Lower lobe of right lung (tissue), 2 donors: Measurements from ENCODE around the gene DENND2D. TPM values are rescaled to one million over a fixed set of nuclear protein-coding genes. Genes with fewer than 3 reads are reported as not detected.
A peak's percentile ranks its signal among the peaks of the same experiment; 100 is the strongest.

Source experiments
- ATAC-seq, 2 donors: fragments of 200-7000 bp; cut with Tn5 transposase; one replicate each; pipeline ENCODE4 v1.9.1; 2020 to 2022; ENCODE audit warnings: mild to moderate bottlenecking in 2 of 2, moderate library complexity in 2 of 2
- DNase-seq: peaks from one replicate; pipeline ENCODE4 v3.0.0-alpha.2; 2020
- H3K27ac ChIP-seq: fragments of 200-600 bp; one replicate; pipeline ENCODE4 v1.8.0; 2022
- H3K27me3 ChIP-seq: fragments of 200-600 bp; one replicate; pipeline ENCODE4 v1.8.0; 2022; ENCODE audit warnings: low read depth
- H3K36me3 ChIP-seq: fragments of 200-600 bp; one replicate; pipeline ENCODE4 v1.8.0; 2022; ENCODE audit warnings: mild to moderate bottlenecking
- H3K4me1 ChIP-seq: fragments of 200-600 bp; one replicate; pipeline ENCODE4 v1.8.0; 2022
- H3K4me3 ChIP-seq: fragments of 200-600 bp; one replicate; pipeline ENCODE4 v1.8.0; 2022; ENCODE audit warnings: mild to moderate bottlenecking
- H3K9me3 ChIP-seq: fragments of 200-600 bp; one replicate; pipeline ENCODE4 v1.8.0; 2022
- CTCF ChIP-seq: fragments of 200-600 bp; IDR thresholded peaks from one replicate; pipeline ENCODE4 v1.8.0; 2022; ENCODE audit warnings: antibody characterized with exemption, mild to moderate bottlenecking
- intact Hi-C: fragments of 100-400 bp; cut with DNase I; formaldehyde crosslinking; loops from one replicate; pipeline ENCODE4 v1.11.0; 2022
- total RNA-seq: library from RNA; stranded (reverse); fragmentation: NEBNext Ultra II Directional; extraction: Animal tissue kit (Norgen Biotek cat#: 25700); gene quantifications from one replicate; pipeline ENCODE4 v1.2.1, GENCODE V29; 2021
- donor health status: DM: no; HTN: yes; CAD: no; lungs with severe emphysema.

DENND2D gene
- total RNA-seq, 1 donor from 2014 or later = 113 TPM

- DNase-seq (peak; percentile 89), ATAC-seq (peak; percentile 92 to 93)
- Histone ChIP-seq H3K4me1 (peaks cover 62% of the 10 kb centered on the region), H3K9me3 (no peaks in the 10 kb centered on the region), H3K27me3 (no peaks in the 10 kb centered on the region), H3K36me3 (no peaks in the 10 kb centered on the region), H3K4me3 (peak overlapping the region; percentile 78), H3K27ac (peak overlapping the region; percentile 94)
- intact Hi-C loops = no loop called here
- TF ChIP-seq CTCF = peak; percentile 8
Observed at GRCh38 chr1:111204201-111204982, 3.9 kb upstream of the DENND2D start.

GRCh38 chr1:111203681-111204200 is 3.3 kb upstream of the DENND2D start:
- intact Hi-C loops = no loop called here
- DNase-seq (peak; percentile 97), ATAC-seq (peak; percentile 86 to 87)
- Histone ChIP-seq H3K27me3 (no peaks in the 10 kb centered on the region), H3K27ac (peak overlapping the region; percentile 94), H3K4me1 (peaks cover 67% of the 10 kb centered on the region), H3K36me3 (peaks cover 5% of the 10 kb centered on the region), H3K4me3 (peak overlapping the region; percentile 78), H3K9me3 (no peaks in the 10 kb centered on the region)
- TF ChIP-seq CTCF = no peak

- H3K4me3 ChIP-seq = peak overlapping the region; percentile 78
- H3K27me3 ChIP-seq = no peaks in the 10 kb centered on the region
- DNase-seq (no peak), ATAC-seq (no peak)
- peak overlapping the region; percentile 94 for H3K27ac ChIP-seq
- no peaks in the 10 kb centered on the region for H3K9me3 ChIP-seq
- peaks cover 67% of the 10 kb centered on the region for H3K4me1 ChIP-seq
- TF ChIP-seq CTCF = no peak
- intact Hi-C loops = no loop called here
- H3K36me3 ChIP-seq = peaks cover 12% of the 10 kb centered on the region
Observed at GRCh38 chr1:111202707-111203623, 2.5 kb upstream of the DENND2D start.

- no peak for TF ChIP-seq CTCF
Observed at GRCh38 chr1:111202366-111202706, 1.9 kb upstream of the DENND2D start.

GRCh38 chr1:111201275-111202090 is 1.0 kb upstream of the DENND2D start:
- Histone ChIP-seq H3K4me3 (peak overlapping the region; percentile 57), H3K4me1 (peaks cover 78% of the 10 kb centered on the region), H3K36me3 (peaks cover 26% of the 10 kb centered on the region), H3K27me3 (no peaks in the 10 kb centered on the region), H3K9me3 (no peaks in the 10 kb centered on the region), H3K27ac (peak overlapping the region; percentile 79)
- ATAC-seq (no peak), DNase-seq (no peak)
- no peak for TF ChIP-seq CTCF
- intact Hi-C loops = no loop called here

More at GRCh38 chr1:111202366-111202706, 1.9 kb upstream of the DENND2D start:
- no peak for ATAC-seq
- DNase-seq = no peak
- Histone ChIP-seq H3K4me3 (no peak overlapping the region), H3K27me3 (no peaks in the 10 kb centered on the region), H3K27ac (no peak overlapping the region), H3K9me3 (no peaks in the 10 kb centered on the region), H3K4me1 (peaks cover 70% of the 10 kb centered on the region), H3K36me3 (peaks cover 17% of the 10 kb centered on the region)
- intact Hi-C loops = no loop called here
